ENCODE measurements around the gene AP3D1.
A peak's percentile ranks its signal among the peaks of the same experiment; 100 is the strongest.

The AP3D1 gene

GRCh38 chr19:2058570-2059421, 92.6 kb downstream of the AP3D1 start:
- H3K27me3 Mint-ChIP-seq (ENCODE audit: low read depth): no peaks in the 10 kb centered on the region
- H3K36me3 Mint-ChIP-seq (ENCODE audit: low read depth): no peaks in the 10 kb centered on the region
- H3K9me3 Mint-ChIP-seq: no peaks in the 10 kb centered on the region
- peaks cover 24% of the 10 kb centered on the region for H3K4me1 Mint-ChIP-seq (ENCODE audit: low read depth)
- peak overlapping the region; percentile 80 for H3K27ac Mint-ChIP-seq
- peak overlapping the region; percentile 44 for H3K4me3 Mint-ChIP-seq

DNA sequence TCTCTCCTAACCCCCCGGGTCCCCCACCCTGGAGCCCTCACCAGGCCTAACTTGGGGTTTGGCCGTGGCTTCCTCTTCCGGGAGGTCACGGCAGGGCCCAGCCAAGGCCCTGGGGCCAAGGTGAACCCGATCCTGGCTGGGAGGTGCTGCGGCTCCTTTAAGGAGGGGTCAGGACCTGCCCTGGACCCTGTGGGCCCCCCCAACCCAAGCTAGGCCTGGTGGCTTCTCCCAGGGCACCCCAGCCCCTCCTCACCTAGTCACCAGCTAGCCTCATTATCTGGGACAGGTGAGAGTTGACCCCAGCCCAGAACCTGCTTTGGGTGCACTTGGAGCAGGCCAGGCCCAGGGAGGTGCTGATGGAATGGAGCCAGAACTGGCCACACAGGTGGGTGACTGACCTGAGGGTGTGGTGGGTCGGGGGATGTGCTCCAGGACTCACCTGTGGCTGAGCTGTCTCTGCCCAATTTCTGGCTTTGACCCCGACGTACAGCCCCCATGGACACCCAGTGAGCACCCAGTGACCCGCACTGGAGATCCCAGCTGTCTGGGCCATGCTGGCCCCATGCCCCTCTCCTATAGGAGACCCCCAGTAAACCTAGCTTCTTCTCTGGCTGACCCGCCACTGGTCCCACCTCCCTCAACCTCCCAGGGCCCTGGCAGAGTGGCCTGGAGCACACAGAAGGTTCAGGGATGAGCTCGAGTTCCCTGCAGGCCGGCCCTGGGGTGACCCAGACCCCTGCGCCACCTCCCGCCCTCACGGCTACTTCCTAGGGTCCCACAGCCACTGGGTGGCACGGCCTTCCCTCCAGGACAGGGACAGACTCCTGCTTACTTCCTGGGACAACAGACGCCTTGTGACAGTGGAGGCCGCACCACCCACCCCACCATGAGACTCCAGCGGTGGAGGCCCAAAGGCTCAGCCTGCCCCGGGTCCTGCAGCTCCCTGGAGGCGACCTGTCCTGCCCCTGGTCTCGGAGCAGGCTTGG, 93.6 kb downstream of the AP3D1 start:
- Mint-ChIP-seq H3K4me1 (ENCODE audit: low read depth) (peaks cover 24% of the 10 kb centered on the region), H3K36me3 (ENCODE audit: low read depth) (no peaks in the 10 kb centered on the region), H3K27ac (peak overlapping the region; percentile 52), H3K9me3 (no peaks in the 10 kb centered on the region), H3K27me3 (ENCODE audit: low read depth) (no peaks in the 10 kb centered on the region), H3K4me3 (peak overlapping the region; percentile 40)

- Mint-ChIP-seq H3K4me3 (peak overlapping the region; percentile 40), H3K27ac (peak overlapping the region; percentile 90), H3K36me3 (ENCODE audit: low read depth) (no peaks in the 10 kb centered on the region), H3K9me3 (no peaks in the 10 kb centered on the region), H3K4me1 (ENCODE audit: low read depth) (peaks cover 25% of the 10 kb centered on the region), H3K27me3 (ENCODE audit: low read depth) (no peaks in the 10 kb centered on the region)
These were observed 94.6 kb downstream of the AP3D1 start for GRCh38 chr19:2056837-2057192.

DNA sequence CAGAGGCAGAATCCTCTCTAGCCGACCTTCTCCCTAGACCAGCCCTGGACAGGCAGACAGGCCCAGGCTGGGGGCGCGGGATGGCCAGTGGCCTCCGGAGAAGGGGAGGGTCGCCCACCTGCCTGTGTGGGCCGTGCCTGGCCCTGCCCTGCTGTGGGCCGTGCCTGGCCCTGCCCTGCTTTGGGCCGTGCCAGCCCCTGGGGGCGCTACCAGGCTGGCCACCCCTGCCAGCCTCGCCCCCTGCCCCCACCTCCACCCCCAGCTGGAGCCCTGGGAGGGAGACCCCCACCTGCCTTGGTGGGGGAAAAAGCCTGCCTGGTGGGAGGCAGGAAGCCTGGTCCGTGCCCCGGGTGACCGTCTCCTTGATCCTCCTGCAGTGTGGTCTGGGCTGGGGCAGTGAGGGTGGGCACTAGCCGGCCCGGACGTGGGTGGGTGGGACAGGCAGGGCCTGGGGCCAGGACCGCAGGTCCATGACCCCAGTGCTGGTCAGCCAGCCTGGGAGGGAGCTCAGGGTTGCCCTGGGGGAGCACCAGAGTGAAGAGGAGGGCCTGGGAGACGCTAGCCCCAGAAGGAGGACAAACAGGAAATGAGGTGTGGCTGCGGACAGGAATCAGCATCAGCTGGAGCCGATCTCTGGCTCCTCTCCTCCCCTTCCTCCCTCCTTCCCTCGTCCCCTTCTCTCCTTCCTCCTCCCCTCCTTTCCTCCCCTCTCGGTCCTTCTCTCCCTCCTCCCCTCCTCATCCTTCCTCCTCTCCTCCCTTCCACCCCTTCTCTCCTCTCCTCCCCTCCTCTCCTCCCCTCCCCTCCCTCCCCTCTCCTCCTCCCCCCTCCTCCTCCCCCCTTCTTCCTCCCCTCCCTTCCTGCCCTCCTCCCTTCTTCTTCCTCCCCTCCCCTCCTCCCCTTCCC, 95.2 kb downstream of the AP3D1 start:
- H3K4me3 Mint-ChIP-seq: peak overlapping the region; percentile 71
- H3K9me3 Mint-ChIP-seq: no peaks in the 10 kb centered on the region
- H3K36me3 Mint-ChIP-seq (ENCODE audit: low read depth): no peaks in the 10 kb centered on the region
- H3K27ac Mint-ChIP-seq: peak overlapping the region; percentile 90
- H3K27me3 Mint-ChIP-seq (ENCODE audit: low read depth): no peaks in the 10 kb centered on the region
- H3K4me1 Mint-ChIP-seq (ENCODE audit: low read depth): peaks cover 27% of the 10 kb centered on the region

- peaks cover 20% of the 10 kb centered on the region for H3K4me1 Mint-ChIP-seq (ENCODE audit: low read depth)
- H3K27ac Mint-ChIP-seq: peak overlapping the region; percentile 89
- no peaks in the 10 kb centered on the region for H3K27me3 Mint-ChIP-seq (ENCODE audit: low read depth)
- no peaks in the 10 kb centered on the region for H3K36me3 Mint-ChIP-seq (ENCODE audit: low read depth)
- H3K9me3 Mint-ChIP-seq: no peaks in the 10 kb centered on the region
- H3K4me3 Mint-ChIP-seq: peak overlapping the region; percentile 71
These were observed 96.6 kb downstream of the AP3D1 start for GRCh38 chr19:2054763-2055162.

GRCh38 chr19:2053601-2054389, 97.6 kb downstream of the AP3D1 start:
- peak overlapping the region; percentile 36 for H3K27ac Mint-ChIP-seq
- no peaks in the 10 kb centered on the region for H3K36me3 Mint-ChIP-seq (ENCODE audit: low read depth)
- H3K9me3 Mint-ChIP-seq: no peaks in the 10 kb centered on the region
- peaks cover 23% of the 10 kb centered on the region for H3K4me1 Mint-ChIP-seq (ENCODE audit: low read depth)
- no peak overlapping the region for H3K4me3 Mint-ChIP-seq
- no peaks in the 10 kb centered on the region for H3K27me3 Mint-ChIP-seq (ENCODE audit: low read depth)

- Mint-ChIP-seq H3K4me3 (peak overlapping the region; percentile 79), H3K36me3 (ENCODE audit: low read depth) (no peaks in the 10 kb centered on the region), H3K27me3 (ENCODE audit: low read depth) (no peaks in the 10 kb centered on the region), H3K9me3 (no peaks in the 10 kb centered on the region), H3K27ac (peak overlapping the region; percentile 92), H3K4me1 (ENCODE audit: low read depth) (peaks cover 23% of the 10 kb centered on the region)
These were observed 99.3 kb downstream of the AP3D1 start for GRCh38 chr19:2051773-2052704.

DNA sequence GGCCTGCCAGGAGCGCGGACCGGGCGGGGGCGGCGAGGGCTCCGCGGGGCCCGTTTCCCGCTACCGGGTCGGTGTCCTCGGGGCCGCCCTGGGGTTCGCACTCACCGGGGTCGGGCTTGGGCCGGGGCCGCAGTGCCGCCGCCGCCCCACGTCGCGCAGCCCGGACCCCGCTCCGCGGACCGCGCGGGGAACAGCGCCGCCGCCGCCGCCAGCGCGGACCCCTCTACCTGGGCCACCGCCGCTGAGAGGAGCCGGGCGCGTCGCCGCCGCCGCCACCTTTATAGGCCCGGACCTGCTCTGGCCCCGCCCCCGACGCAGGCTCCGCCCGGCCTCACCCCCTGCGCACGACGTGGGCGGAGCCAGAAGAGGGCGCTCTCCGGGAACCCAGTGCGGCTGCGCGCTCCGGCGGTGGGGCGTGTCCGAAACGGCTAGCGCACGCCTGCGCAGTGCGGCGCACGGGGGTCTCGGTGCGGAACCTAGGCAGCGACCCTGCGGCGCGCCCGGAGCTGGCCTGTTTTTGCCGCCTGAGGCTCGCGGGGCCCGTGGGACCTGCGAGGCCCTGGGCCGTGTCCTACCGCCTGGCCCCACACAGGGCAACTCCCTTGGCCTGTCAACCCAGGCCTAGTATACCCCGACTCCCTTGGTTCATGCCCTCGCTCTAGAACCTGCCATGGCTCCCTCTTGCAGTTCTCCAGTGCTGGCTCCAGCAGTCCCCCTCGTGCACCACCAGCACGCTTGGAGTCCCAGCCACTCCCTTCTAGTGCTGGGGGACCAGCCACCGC, 100.2 kb downstream of the AP3D1 start, which contains the start of gene MKNK2:
TSS of gene MKNK2 (minus strand) at position 254 of the 782 bp plus-strand sequence. CDS start 393 bp downstream, outside the sequence.
- Mint-ChIP-seq H3K27me3 (ENCODE audit: low read depth) (no peaks in the 10 kb centered on the region), H3K9me3 (no peaks in the 10 kb centered on the region), H3K27ac (peak within 1 kb of the TSS; percentile 92), H3K4me3 (peak within 1 kb of the TSS; percentile 84), H3K36me3 (ENCODE audit: low read depth) (peaks cover 2% of the 10 kb centered on the region), H3K4me1 (ENCODE audit: low read depth) (peaks cover 20% of the 10 kb centered on the region)
